Effector memory CD8-positive, alpha-beta T cell (primary cell): Measurements from ENCODE around the gene SMPDL3A.

Source experiments
- ATAC-seq: fragments of 150-1000 bp; cut with Tn5 transposase; replicated peaks from 2 replicates; pipeline ENCODE4 v1.10.0; 2021; ENCODE audit warnings: mild to moderate bottlenecking, moderate library complexity
- DNase-seq, 3 experiments: peaks; one replicate each; pipeline ENCODE4 v3.0.0; 2021
- H3K27ac Mint-ChIP-seq, 2 donors: one replicate each; pipeline ENCODE4 v1.8.0; 2022; ENCODE audit warnings: mild to moderate bottlenecking in 2 of 2, mixed read lengths in 2 of 2, moderate library complexity in 2 of 2
- H3K27me3 Mint-ChIP-seq, 2 donors: one replicate each; pipeline ENCODE4 v1.8.0; 2022; ENCODE audit warnings: mixed read lengths in 2 of 2
- H3K36me3 Mint-ChIP-seq: one replicate; pipeline ENCODE4 v1.8.0; 2022; ENCODE audit warnings: mild to moderate bottlenecking, moderate library complexity, mixed read lengths; ENCODE audit not compliant: insufficient read depth
- H3K4me1 Mint-ChIP-seq, 2 donors: one replicate each; pipeline ENCODE4 v1.8.0; 2022; ENCODE audit warnings: low read depth in 2 of 2, mixed read lengths in 2 of 2
- H3K4me3 Mint-ChIP-seq, 2 donors: one replicate each; pipeline ENCODE4 v1.8.0; 2022; ENCODE audit warnings: mild to moderate bottlenecking in 2 of 2, mixed read lengths in 2 of 2, moderate library complexity in 2 of 2
- H3K9me3 Mint-ChIP-seq, 2 donors: one replicate each; pipeline ENCODE4 v1.8.0; 2022; ENCODE audit warnings: mixed read lengths in 2 of 2

Gene SMPDL3A

DNA sequence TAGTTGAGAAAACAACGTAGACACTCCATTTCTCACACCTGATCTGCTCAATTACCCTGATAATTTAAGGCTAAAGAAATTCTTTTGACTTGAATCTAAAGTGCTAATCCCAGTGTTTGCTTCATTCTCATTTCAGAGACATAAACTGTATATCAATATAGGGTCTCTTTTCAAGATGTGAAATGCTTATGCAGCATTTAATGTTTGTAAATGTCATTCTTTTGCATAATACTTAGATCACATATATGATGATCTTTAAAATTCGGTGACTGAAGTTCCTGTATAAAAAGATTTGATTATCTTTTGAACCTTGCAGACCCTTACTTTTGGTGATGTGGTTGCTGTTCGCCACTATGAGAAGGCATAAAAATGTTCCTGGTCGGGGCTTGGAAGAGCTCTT lies 5.7 kb upstream of the SMPDL3A start:
- H3K4me1 Mint-ChIP-seq: no peaks in the 10 kb centered on the region
- no peaks in the 10 kb centered on the region for H3K36me3 Mint-ChIP-seq
- no peak overlapping the region for H3K4me3 Mint-ChIP-seq
- peaks cover 7 to 16% of the 10 kb centered on the region in 2 donors for H3K27me3 Mint-ChIP-seq
- DNase-seq (no peak), ATAC-seq (no peak)
- peaks cover 0 to 1% of the 10 kb centered on the region in 2 donors for H3K9me3 Mint-ChIP-seq
- no peak overlapping the region for H3K27ac Mint-ChIP-seq

DNA sequence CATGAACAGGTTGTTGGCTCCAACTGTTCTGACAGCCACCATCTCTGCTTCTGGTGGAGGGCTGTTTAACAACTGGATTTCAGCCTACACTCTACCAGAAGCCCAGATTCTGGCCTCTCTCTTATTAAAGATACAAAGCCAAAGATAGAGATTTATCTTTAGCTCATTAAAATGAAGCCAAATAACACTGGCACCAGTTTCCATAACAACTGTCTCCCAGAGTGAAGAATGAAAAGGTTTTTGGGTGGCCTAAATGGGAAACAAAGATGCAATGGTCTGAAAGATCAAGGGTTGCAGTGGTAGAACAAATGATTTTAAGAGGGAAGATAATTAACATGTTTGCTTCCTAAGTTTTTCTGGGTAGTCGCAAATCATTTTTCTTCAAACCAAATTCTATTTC lies 3.2 kb upstream of the SMPDL3A start:
- Mint-ChIP-seq H3K27ac (no peak overlapping the region), H3K36me3 (no peaks in the 10 kb centered on the region), H3K27me3 (peaks cover 32 to 36% of the 10 kb centered on the region in 2 donors), H3K4me1 (peaks cover 0 to 2% of the 10 kb centered on the region in 2 donors), H3K4me3 (no peak overlapping the region), H3K9me3 (peaks cover 0 to 1% of the 10 kb centered on the region in 2 donors)
- ATAC-seq (no peak), DNase-seq (no peak)

GRCh38 chr6:122787721-122788120 lies 1.3 kb upstream of the SMPDL3A start:
- no peak overlapping the region for H3K27ac Mint-ChIP-seq
- H3K4me1 Mint-ChIP-seq: peaks cover 0 to 2% of the 10 kb centered on the region in 2 donors
- H3K9me3 Mint-ChIP-seq: no peaks in the 10 kb centered on the region
- H3K36me3 Mint-ChIP-seq: no peaks in the 10 kb centered on the region
- no peak overlapping the region for H3K4me3 Mint-ChIP-seq
- peaks cover 36 to 38% of the 10 kb centered on the region in 2 donors for H3K27me3 Mint-ChIP-seq
- DNase-seq (no peak), ATAC-seq (no peak)

DNA sequence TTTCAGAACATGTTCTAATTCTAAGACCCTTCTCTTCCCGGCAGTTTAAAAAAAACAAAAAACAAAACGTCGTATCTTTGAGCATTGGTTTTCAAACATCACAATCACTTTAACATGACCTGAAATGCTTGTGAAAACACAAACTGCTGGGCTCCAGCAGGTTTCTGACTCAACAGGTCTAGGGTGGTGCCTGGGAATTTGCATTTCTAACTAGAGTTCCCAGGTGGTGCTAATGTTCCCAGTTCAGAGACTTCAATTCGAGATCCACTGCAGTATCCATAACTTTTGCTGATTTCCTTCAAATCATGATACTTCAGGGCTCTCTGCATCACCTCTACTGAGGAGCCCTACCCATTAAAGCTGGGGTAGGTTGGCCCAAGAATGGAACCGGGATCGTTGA lies 850 bp upstream of the SMPDL3A start:
- Mint-ChIP-seq H3K27me3 (peaks cover 36 to 38% of the 10 kb centered on the region in 2 donors), H3K36me3 (no peaks in the 10 kb centered on the region), H3K4me3 (no peak overlapping the region), H3K27ac (no peak overlapping the region), H3K4me1 (peaks cover 0 to 2% of the 10 kb centered on the region in 2 donors), H3K9me3 (no peaks in the 10 kb centered on the region)
- no peak for ATAC-seq
- DNase-seq: no peak

GRCh38 chr6:122788663-122789181 lies 336 bp upstream of the SMPDL3A start:
- peaks cover 0 to 2% of the 10 kb centered on the region in 2 donors for H3K4me1 Mint-ChIP-seq
- H3K27me3 Mint-ChIP-seq: peaks cover 36 to 38% of the 10 kb centered on the region in 2 donors
- ATAC-seq (no peak), DNase-seq (no peak)
- H3K9me3 Mint-ChIP-seq: no peaks in the 10 kb centered on the region
- H3K27ac Mint-ChIP-seq: no peak overlapping the region
- H3K36me3 Mint-ChIP-seq: no peaks in the 10 kb centered on the region
- H3K4me3 Mint-ChIP-seq: peak overlapping the region; percentile 57 to 59

- DNase-seq (no peak), ATAC-seq (no peak)
- no peak overlapping the region for H3K27ac Mint-ChIP-seq
- peak overlapping the region; percentile 57 to 59 for H3K4me3 Mint-ChIP-seq
- peaks cover 0 to 2% of the 10 kb centered on the region in 2 donors for H3K4me1 Mint-ChIP-seq
- H3K27me3 Mint-ChIP-seq: peaks cover 36 to 38% of the 10 kb centered on the region in 2 donors
- H3K36me3 Mint-ChIP-seq: no peaks in the 10 kb centered on the region
- H3K9me3 Mint-ChIP-seq: no peaks in the 10 kb centered on the region
These were observed 967 bp downstream of the SMPDL3A start for GRCh38 chr6:122790028-122790422.

DNA sequence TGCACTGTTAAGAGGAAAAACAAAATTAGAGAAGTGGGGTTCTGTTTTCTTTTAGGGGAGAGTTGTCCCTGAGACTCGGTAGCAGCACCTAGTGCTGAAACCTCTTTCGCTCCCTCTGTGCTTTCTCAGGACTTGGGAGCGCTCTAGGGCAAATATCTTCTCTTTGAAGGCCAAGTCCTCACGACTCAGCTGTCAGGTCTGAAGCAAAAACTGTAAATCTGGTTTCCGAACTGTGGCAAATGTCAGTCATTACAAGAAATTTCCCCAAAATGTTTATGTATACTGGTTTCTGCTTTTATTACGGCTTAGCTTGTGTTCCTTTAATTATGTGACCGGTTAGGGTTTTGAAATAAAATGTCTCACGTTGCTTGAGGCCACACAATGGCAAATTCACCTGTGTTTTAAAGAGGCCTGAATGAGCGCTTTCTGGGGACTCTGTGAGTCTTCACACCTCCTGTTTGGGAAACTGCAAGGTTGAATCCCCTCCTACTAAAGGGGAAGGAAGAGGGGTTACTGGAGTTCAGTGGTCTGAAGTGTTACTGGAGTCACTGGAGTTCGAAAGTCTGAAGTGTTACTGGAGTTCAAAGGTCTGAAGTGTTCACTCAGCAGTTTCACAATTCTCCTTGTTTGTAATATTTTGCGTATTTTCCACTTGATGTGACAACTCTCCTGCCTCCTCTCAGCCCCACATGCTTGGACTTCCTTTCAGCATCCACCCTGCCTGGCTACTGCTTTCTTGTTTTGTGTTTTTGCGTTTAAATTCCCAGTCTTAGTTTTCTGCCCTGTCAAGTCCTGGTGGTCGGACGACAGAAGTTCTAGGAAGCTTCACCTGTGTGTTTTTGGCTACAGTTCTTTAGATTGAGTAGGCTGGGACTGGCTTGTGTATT lies 1.6 kb downstream of the SMPDL3A start:
- no peak for DNase-seq
- peaks cover 0 to 2% of the 10 kb centered on the region in 2 donors for H3K4me1 Mint-ChIP-seq

DNA sequence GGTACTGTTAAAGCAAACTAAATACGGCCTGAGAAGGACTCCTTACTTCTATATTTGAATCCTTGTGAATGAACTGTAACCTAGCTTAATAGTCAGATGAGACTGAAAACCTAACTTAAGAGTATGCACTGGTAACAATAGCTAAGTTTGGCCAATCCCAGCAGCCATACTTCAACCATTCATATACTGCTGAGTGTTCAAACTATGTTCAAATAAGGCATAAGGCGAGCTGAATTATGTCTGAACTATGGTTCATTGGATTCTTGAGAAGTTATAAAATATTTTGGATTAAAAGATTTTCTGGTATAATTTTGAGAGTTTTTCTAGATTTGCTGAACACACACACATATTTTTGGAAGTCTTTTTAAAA lies 2.2 kb downstream of the SMPDL3A start:
- DNase-seq (no peak), ATAC-seq (no peak)
- peaks cover 36 to 38% of the 10 kb centered on the region in 2 donors for H3K27me3 Mint-ChIP-seq

More for the DNA sequence above, 1.6 kb downstream of the SMPDL3A start:
- Mint-ChIP-seq H3K4me3 (no peak overlapping the region), H3K9me3 (no peaks in the 10 kb centered on the region), H3K36me3 (no peaks in the 10 kb centered on the region), H3K27me3 (peaks cover 36 to 38% of the 10 kb centered on the region in 2 donors), H3K27ac (no peak overlapping the region)
- no peak for ATAC-seq

DNA sequence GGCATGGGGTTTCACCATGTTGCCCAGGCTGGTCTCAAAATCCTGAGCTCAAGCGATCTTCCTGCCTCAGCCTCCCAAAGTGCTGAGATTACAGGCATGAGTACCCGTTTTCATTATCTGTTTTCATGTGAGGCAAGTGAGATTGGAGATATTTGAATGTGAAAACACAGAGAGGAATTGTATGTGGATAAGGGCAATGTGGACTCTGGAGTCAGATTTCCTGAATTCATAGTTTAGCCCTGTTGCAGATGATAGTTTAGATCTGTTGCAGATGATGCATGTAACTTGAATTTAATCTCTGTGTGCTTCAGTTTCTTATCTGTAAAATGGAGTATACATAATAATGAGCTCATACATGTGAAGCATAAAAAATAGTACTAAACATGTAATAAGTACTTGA lies 3.7 kb downstream of the SMPDL3A start:
- Mint-ChIP-seq H3K4me1 (peaks cover 0 to 2% of the 10 kb centered on the region in 2 donors), H3K27ac (no peak overlapping the region), H3K4me3 (no peak overlapping the region), H3K36me3 (no peaks in the 10 kb centered on the region), H3K9me3 (no peaks in the 10 kb centered on the region), H3K27me3 (peaks cover 26 to 37% of the 10 kb centered on the region in 2 donors)
- ATAC-seq (no peak), DNase-seq (no peak)

More for the DNA sequence above, 2.2 kb downstream of the SMPDL3A start:
- Mint-ChIP-seq H3K4me3 (no peak overlapping the region), H3K36me3 (no peaks in the 10 kb centered on the region), H3K27ac (no peak overlapping the region), H3K9me3 (no peaks in the 10 kb centered on the region), H3K4me1 (peaks cover 0 to 2% of the 10 kb centered on the region in 2 donors)

DNA sequence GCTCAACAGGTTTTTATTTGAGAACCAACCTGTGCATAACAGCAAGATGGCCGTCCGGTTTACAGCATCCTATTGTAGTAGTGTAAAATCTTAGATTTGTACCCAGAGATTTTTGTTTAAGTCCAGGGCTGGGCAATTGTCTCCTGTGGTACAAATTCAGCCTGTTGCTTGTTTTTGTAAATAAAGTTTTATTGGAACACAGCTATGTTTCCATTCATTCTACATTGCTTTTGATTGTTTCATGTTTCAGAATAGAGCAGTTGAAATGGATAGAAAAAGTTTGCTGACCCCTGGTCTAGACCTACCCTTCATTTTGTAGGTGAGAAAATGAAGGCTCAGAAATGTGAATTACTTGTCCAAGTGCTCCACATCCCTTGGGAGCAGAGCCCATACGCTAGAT lies 8.5 kb downstream of the SMPDL3A start:
- no peak overlapping the region for H3K4me3 Mint-ChIP-seq
- no peaks in the 10 kb centered on the region for H3K4me1 Mint-ChIP-seq
- ATAC-seq: no peak
- H3K36me3 Mint-ChIP-seq: no peaks in the 10 kb centered on the region
- H3K27ac Mint-ChIP-seq: no peak overlapping the region
- no peaks in the 10 kb centered on the region for H3K9me3 Mint-ChIP-seq
- H3K27me3 Mint-ChIP-seq: no peaks in the 10 kb centered on the region
- no peak for DNase-seq

GRCh38 chr6:122798099-122798641 lies 9.1 kb downstream of the SMPDL3A start:
- H3K4me1 Mint-ChIP-seq: no peaks in the 10 kb centered on the region
- no peak overlapping the region for H3K4me3 Mint-ChIP-seq
- no peaks in the 10 kb centered on the region for H3K9me3 Mint-ChIP-seq
- H3K27me3 Mint-ChIP-seq: no peaks in the 10 kb centered on the region
- H3K36me3 Mint-ChIP-seq: no peaks in the 10 kb centered on the region
- ATAC-seq (no peak), DNase-seq (no peak)
- no peak overlapping the region for H3K27ac Mint-ChIP-seq

DNA sequence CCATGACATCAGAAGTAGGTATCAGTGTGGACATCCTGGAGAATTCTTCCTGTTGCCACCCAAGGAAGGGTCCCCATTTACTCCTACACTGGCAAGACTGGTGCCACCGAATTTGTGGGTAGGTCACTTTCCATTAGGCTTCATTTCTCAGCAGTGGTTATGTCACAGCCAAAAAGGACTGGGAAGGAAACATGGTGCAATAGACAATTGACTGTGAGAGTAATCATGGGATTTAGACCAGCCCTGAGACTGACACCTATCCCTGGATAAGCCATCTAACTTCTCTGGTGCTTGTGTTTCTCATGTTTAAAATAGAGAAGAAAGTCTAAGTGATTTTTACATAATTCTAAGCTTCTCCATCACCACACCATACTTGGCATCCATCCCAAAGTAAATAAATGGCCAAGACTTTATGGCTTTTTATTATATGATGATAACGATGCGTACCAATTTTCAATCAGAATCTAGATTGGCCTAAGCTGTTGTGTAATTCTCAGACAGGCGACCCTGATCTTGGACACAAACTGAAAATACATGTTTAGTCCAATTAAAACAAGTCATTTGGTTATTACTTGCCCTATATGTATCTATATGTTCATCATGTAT lies 10.2 kb downstream of the SMPDL3A start:
- no peaks in the 10 kb centered on the region for H3K27me3 Mint-ChIP-seq
- no peaks in the 10 kb centered on the region for H3K9me3 Mint-ChIP-seq
- no peaks in the 10 kb centered on the region for H3K36me3 Mint-ChIP-seq
- DNase-seq: no peak
- ATAC-seq: no peak
- H3K4me1 Mint-ChIP-seq: no peaks in the 10 kb centered on the region
- no peak overlapping the region for H3K4me3 Mint-ChIP-seq
- H3K27ac Mint-ChIP-seq: no peak overlapping the region

GRCh38 chr6:122799916-122800686 lies 11.0 kb downstream of the SMPDL3A start:
- no peaks in the 10 kb centered on the region for H3K4me1 Mint-ChIP-seq
- H3K27ac Mint-ChIP-seq: no peak overlapping the region
- H3K36me3 Mint-ChIP-seq: no peaks in the 10 kb centered on the region
- no peaks in the 10 kb centered on the region for H3K27me3 Mint-ChIP-seq
- ATAC-seq: no peak
- no peak overlapping the region for H3K4me3 Mint-ChIP-seq
- no peaks in the 10 kb centered on the region for H3K9me3 Mint-ChIP-seq
- no peak for DNase-seq
